SKM-1 treated with dmso at 0.1 percent for 144 hours (cell line): ENCODE measurements around the gene CLK1.
"Not testable (repeated sequence)": the region's sequence is repeated elsewhere in the genome, so short reads cannot be mapped to it uniquely, and the experiment has no call there.

ENCODE experiments used
- DNase-seq: peaks from one replicate; lab custom pipeline; 2025; ENCODE audit not compliant: unreplicated experiment; lab: John Stamatoyannopoulos, UW

The CLK1 gene

GRCh38 chr2:200851398-200852248, 12.8 kb downstream of the CLK1 start:
- no peak for DNase-seq

- DNase-seq: no peak
These were observed 13.8 kb downstream of the CLK1 start for GRCh38 chr2:200850512-200851256.

GRCh38 chr2:200847939-200848338, 16.5 kb downstream of the CLK1 start:
- no peak for DNase-seq

GRCh38 chr2:200847269-200847668, 17.2 kb downstream of the CLK1 start:
- DNase-seq: no peak

- no peak for DNase-seq
These were observed 18.7 kb downstream of the CLK1 start for GRCh38 chr2:200845669-200846325.

GRCh38 chr2:200845194-200845593, 19.3 kb downstream of the CLK1 start:
- no peak for DNase-seq

- DNase-seq: no peak
These were observed 20.2 kb downstream of the CLK1 start for GRCh38 chr2:200843993-200844948.

GRCh38 chr2:200839513-200839912, 24.9 kb downstream of the CLK1 start:
- no peak for DNase-seq

- no peak for DNase-seq
These were observed 29.8 kb downstream of the CLK1 start for GRCh38 chr2:200834701-200835100.

GRCh38 chr2:200829258-200829655, 35.2 kb downstream of the CLK1 start:
- DNase-seq: no peak

- DNase-seq: no peak
These were observed 35.7 kb downstream of the CLK1 start for GRCh38 chr2:200828572-200829257.

GRCh38 chr2:200828104-200828503, 36.4 kb downstream of the CLK1 start:
- DNase-seq: no peak

GRCh38 chr2:200821686-200822245, 42.7 kb downstream of the CLK1 start:
- no peak for DNase-seq

GRCh38 chr2:200820573-200821234, 43.8 kb downstream of the CLK1 start:
- DNase-seq: no peak

GRCh38 chr2:200818732-200819131, 45.7 kb downstream of the CLK1 start:
- not testable (repeated sequence) for DNase-seq

GRCh38 chr2:200814917-200815316, 49.5 kb downstream of the CLK1 start:
- no peak for DNase-seq

- DNase-seq: no peak
These were observed 50.1 kb downstream of the CLK1 start for GRCh38 chr2:200814276-200814815.

GRCh38 chr2:200812122-200813022, 52.1 kb downstream of the CLK1 start:
- peak; percentile 63 for DNase-seq
